ENCODE measurements around the gene PCSK7. TPM values are rescaled to one million over a fixed set of nuclear protein-coding genes. Genes with fewer than 3 reads are reported as not detected.
"Not testable (repeated sequence)": the region's sequence is repeated elsewhere in the genome, so short reads cannot be mapped to it uniquely, and the experiment has no call there.

The PCSK7 gene
- total RNA-seq (2014; rRNA removed; shearing (Covaris generic)), result 39.6 and 45.7 TPM in 2 replicates
- 23.4 and 26.4 TPM in 2 replicates for polyA plus RNA-seq (2015; cell fraction: cytosol; rRNA removed)
- 62.4 and 77.0 TPM in 2 replicates for polyA plus RNA-seq (2015; cell fraction: nucleus; rRNA removed)

DNA sequence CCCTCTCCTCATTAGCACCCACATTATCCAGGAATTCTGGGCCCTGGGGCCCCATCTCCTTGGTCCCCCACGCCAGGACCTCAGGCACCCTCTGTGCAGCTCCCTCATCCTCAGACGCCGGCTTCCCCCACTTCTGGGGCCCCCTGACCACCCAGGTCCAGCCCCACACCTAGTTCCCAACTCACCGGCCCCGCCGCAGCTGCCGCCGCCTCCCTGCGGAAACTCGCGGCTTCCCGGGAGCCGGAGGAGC lies at the start of gene PCSK7:
TSS of gene PCSK7 (minus strand) at position 232 of the 250 bp plus-strand sequence. CDS start 2,229 bp downstream, outside the sequence.
- no peak for DNase-seq (ENCODE audit: low read depth)

GRCh38 chr11:117281159-117281558 lies 49.3 kb upstream of the PCSK7 start:
- peak; percentile 98 for DNase-seq (ENCODE audit: low read depth)

DNA sequence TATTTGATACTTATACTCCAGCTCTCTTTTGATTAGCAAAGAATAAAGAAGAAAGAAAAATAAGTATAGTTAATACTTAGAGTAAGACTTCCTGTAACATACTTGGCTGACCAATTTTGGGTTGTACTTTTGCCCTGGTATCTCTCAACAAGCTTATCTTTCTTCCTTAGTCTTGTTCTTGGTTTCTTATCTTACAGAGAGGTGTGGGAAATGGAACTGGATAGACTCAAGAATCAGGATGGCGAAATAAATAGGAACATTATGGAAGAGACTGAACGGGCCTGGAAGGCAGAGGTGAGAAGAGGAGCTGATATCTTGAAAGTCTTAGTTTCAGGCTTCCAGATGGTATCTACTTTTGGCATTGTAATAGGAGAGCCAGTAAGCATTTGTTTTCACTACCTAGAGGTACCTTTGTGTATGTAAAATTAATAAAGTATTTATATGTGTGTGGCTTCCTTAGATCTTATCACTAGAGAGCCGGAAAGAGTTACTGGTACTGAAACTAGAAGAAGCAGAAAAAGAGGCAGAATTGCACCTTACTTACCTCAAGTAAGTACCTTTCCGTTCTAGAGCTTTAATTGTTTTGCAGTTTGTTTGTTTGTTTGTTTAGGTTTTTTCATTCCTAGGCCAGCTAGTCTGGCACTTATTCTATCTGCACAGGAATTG lies 48.0 kb upstream of the PCSK7 start:
- no peak for DNase-seq (ENCODE audit: low read depth)

DNA sequence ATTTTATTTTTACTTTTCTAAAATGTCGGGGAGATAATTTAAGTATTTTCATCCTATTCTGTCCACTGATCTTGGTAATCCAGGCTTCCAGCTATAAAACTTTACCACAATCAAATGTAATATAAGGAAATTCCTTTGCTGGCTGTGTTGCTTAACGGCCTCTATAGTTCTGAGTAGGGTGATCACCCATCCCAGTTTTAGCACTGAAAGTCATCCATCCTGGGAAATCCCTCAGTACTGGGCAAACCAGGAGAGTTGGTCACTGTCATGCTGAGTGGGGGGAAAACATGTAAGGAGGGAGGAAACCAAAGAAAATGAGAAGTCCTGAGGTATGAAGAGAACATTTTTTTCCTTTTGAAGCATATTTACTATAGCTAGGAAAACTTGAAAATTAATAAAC lies 46.5 kb upstream of the PCSK7 start:
- no peak for DNase-seq (ENCODE audit: low read depth)

- peak; percentile 95 for DNase-seq (ENCODE audit: low read depth)
These were observed 41.8 kb upstream of the PCSK7 start for GRCh38 chr11:117273550-117274289.

DNA sequence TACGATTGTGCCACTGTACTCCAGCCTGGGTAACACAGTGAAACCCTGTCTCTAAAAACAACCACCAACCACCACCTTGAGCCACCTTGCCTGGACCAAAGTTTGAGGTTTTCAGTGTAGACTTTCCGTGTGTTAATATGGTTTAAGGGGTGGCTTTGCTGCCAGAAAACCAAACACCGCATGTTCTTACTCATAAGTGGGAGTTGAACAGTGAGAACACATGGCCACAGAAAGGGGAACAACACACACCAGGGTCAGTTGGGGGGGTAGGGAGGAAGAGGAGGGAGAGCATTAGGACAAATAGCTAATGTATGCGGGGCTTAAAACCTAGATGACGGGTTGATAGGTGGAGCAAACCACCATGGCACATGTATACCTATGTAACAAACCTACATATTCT lies 40.3 kb upstream of the PCSK7 start:
- peak; percentile 7 for DNase-seq (ENCODE audit: low read depth)

DNA sequence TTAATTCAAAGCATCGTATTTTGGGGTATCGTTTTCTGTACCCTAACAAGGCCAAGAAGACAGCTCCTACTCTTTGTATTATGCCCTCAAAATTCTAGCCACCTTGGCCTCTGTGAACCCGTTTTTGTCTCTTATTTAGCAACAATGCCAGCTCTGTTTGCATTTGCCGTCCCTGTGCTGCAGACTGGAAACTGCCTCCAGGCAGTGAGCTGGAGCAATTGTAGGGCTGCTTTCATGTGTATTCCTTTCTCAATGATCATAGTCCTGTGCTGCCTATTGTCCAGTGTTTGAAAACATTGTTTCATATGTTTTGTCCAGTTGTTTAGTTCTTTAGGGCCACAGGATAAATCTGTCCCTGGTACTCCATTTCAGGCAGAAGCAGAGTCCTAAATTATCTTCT lies 39.3 kb upstream of the PCSK7 start:
- no peak for DNase-seq (ENCODE audit: low read depth)

GRCh38 chr11:117269856-117270255 lies 38.0 kb upstream of the PCSK7 start:
- DNase-seq (ENCODE audit: low read depth), result no peak

- DNase-seq (ENCODE audit: low read depth), result no peak
These were observed 33.9 kb upstream of the PCSK7 start for GRCh38 chr11:117265745-117266144.

DNA sequence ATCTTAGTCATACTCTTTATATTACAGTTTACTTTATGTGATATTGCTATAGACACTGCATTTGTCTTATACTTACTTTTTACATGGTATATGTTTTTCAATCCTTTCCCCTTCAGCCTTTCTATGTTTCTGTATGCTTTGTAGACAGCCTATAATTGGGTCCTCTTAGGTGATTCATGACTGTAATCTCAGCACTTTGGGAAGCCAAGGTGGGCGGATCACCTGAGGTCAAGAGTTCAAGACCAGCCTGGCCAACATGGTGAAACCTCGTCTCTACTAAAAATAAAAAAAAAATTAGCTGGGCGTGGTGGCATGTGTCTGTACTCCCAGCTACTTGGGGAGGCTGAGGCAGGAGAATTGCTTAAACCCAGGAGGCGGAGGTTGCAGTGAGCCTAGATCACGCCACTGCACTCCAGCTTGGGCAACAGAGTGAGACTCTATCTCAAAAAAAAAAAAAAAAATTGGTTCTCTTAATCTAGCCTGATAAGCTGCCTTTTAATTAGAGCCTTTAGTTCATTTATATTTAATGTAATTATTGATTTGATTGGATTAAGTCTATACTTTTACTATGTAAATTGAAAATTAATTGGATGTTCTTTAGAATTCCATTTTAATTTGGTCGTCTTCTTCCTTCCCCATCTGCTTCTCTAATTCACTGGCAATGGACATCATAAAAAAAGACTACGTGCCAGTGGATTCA lies 32.9 kb upstream of the PCSK7 start:
- DNase-seq (ENCODE audit: low read depth), result not testable (repeated sequence)

DNA sequence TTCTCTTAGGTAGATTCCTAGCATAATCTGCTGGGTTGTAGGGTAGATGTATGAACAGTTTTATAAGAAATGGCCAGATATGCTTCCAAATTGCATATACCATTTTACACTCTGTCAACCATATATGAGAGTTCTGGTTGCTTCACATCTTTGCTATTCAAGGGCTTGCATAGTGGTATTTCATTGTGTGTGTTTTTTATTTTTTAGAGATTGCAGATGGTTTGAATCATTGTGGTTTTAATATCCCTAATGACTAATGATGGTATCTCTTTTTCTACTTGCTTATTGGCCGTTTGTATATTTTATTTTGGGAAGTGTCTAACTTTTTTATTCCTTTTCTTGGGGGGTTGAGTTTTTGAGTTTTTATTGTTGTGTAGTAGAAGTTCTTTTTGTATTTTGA lies 27.5 kb upstream of the PCSK7 start:
- peak; percentile 58 for DNase-seq (ENCODE audit: low read depth)

- DNase-seq (ENCODE audit: low read depth), result no peak
These were observed 26.7 kb upstream of the PCSK7 start for GRCh38 chr11:117258576-117258975.

GRCh38 chr11:117256573-117256972 lies 24.7 kb upstream of the PCSK7 start:
- DNase-seq (ENCODE audit: low read depth), result peak; percentile 59

GRCh38 chr11:117255966-117256365 lies 24.1 kb upstream of the PCSK7 start:
- no peak for DNase-seq (ENCODE audit: low read depth)

DNA sequence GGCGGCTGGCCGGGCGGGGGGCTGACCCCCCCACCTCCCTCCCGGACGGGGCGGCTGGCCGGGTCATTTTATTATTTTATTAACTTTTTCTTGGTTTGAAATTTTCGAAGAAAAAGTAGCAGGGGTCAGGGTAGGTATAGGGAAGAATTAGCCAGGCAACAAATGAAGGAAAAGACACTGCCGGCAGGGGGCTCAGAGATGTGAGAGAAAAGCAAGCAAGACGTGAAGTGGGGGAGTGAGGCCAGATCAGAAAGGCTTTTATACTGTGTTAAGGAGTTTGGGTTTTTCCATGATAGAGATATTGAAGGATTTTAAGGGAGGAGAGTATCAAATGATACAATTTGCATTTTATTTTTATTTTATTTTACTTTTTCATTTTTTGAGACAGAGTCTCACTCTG lies 19.6 kb upstream of the PCSK7 start:
- DNase-seq (ENCODE audit: low read depth), result no peak

DNA sequence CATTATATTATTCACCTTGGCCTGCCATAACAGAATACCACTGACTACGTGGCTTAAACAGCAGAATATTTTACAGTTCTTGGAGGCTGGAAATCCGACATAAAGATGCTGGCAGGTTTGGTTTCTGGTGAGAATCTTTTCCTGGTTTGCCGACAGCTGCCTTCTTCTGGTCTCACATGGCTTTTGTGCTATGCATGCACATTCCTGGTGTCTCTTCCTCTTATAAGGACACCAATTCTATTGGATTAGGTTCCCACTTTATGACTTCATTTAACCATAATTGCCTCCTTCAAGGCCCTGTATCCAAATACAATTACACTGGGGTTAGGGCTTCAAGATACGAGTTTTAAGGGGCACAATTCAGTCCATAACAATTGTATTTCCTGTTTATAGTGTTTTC lies 17.7 kb upstream of the PCSK7 start:
- no peak for DNase-seq (ENCODE audit: low read depth)

DNA sequence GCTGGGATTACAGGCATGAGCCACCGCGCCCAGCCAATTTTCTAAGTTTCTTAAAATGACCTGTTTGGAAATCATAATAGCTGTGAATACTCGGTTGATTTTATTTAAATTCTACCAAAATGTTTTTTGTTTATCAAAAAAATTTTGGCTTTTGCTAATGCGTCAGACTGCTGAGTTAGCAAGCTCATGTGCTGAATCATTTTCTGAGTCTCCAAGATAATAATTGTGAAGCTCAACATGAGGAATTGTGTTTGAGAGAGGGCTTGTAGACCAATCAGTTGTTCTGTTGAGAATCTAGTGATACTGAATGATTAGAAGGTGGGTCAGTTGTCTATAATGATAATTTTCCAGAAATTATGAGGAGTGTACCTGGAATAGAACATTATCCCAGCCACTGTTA lies 16.5 kb upstream of the PCSK7 start:
- no peak for DNase-seq (ENCODE audit: low read depth)

DNA sequence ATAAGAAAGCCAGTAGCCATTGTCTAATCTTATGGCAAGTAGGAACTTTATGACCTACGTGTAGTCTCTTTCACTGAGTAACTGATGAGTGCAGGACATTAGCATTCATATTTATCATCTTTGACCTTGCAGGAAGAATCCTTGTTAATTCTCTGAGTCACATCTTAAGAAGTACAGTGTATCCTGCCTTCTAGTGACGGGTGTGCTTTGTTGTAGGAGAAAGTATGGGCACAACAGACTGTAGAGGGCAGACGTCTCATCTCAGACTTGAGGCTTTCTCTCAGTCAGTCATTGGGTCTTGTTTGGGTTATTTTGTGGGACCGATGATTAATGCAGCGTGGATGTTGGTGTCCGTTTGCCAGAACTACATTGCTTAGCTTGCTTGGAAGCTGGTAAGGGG lies 7.4 kb upstream of the PCSK7 start:
- DNase-seq (ENCODE audit: low read depth), result peak; percentile 95

- DNase-seq (ENCODE audit: low read depth), result no peak
These were observed 6.3 kb upstream of the PCSK7 start for GRCh38 chr11:117238221-117238620.

GRCh38 chr11:117232911-117233409 lies 1.1 kb upstream of the PCSK7 start:
- DNase-seq (ENCODE audit: low read depth), result no peak

DNA sequence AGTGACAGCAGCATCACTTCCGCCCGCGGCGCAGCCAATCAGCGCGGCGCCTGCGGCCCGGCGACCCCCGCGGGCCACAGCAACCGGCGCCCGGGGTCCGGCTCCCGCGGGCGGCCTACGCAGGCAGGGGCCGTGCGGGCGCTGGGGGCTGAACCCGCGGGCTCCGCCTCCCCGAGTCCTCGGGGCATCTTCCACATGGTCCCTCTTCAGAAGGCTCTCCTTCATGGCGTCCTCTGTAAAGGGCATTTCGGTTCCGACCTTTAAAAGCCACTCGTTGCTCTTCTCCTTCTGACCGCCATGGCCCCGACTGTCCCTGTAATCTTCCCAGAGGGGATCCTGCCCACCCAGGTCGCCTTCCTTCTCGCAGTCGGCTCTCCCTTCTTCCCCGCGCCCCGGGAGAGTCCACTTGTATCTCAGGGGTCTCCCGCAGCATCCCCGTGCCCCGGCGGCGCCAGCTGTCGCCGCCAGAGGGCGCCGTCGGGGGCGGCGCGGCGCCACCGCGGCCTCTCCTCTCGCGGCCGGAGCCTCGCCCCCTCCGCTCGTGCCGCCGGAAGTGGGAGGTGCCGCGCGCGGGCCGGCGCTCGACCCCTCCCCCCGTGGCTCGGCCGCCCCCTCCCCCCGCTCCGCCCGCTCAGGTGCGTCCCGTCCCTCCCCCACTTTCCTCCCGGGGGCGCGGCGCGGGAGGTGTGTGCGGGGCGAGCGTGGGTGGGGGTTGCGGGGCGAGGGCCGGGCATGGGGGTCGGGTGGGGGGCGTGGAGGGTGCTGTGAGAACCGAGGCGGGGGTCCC lies 412 bp upstream of the PCSK7 start, which contains the start of gene RNF214:
TSS of gene RNF214 (plus strand) at position 580 of the 787 bp plus-strand sequence. CDS start 1,602 bp downstream, outside the sequence.
- peak; percentile 73 for DNase-seq (ENCODE audit: low read depth)
